Mesodermal cell (in vitro differentiated cells): Measurements from ENCODE around the gene TMC4.

ENCODE experiments used
- H3K27ac ChIP-seq: 2 replicates; pipeline ENCODE4 v1.7.0; 2013; ENCODE audit warnings: mild to moderate bottlenecking, low read depth, low read length, moderate library complexity; ENCODE audit not compliant: severe bottlenecking
- H3K36me3 ChIP-seq: 2 replicates; pipeline ENCODE4 v1.7.1; 2013; ENCODE audit warnings: mild to moderate bottlenecking, low read length, moderate library complexity; ENCODE audit not compliant: control insufficient read depth, insufficient read depth
- H3K4me1 ChIP-seq: one replicate; pipeline ENCODE4 v1.7.1; 2013; ENCODE audit warnings: mild to moderate bottlenecking, low read length; ENCODE audit not compliant: insufficient read depth, control insufficient read depth, poor library complexity, severe bottlenecking
- H3K4me3 ChIP-seq: 2 replicates; pipeline ENCODE4 v1.7.0; 2013; ENCODE audit warnings: low read length, control low read depth, mild to moderate bottlenecking; ENCODE audit not compliant: insufficient read depth, poor library complexity, severe bottlenecking; ENCODE audit errors: extremely low read depth
- H3K9me3 ChIP-seq: 2 replicates; pipeline ENCODE4 v1.7.1; 2013; ENCODE audit warnings: mild to moderate bottlenecking, low read length, moderate library complexity; ENCODE audit not compliant: control insufficient read depth
- WGBS, 2 experiments: methylation state at CpG; one replicate each; pipeline ENCODE4 v1.1.5; 2013; ENCODE audit warnings: missing lambda C conversion rate in 2 of 2; ENCODE audit not compliant: insufficient coverage in 2 of 2; 5-methylcytosine and 5-hydroxymethylcytosine counted together

The TMC4 gene

GRCh38 chr19:54162241-54162805, 10.6 kb downstream of the TMC4 start:
- 32 to 51% methylated on average over 13 to 24 of the region's 35 CpGs for WGBS, 2 experiments
- H3K4me3 ChIP-seq = peak overlapping the region; percentile 8
- H3K4me1 ChIP-seq = peaks cover 10% of the 10 kb centered on the region

GRCh38 chr19:54160854-54161253, 12.1 kb downstream of the TMC4 start:
- Histone ChIP-seq H3K36me3 (peaks cover 21% of the 10 kb centered on the region), H3K4me1 (peaks cover 10% of the 10 kb centered on the region), H3K27ac (peak overlapping the region; percentile 92), H3K9me3 (peaks cover 3% of the 10 kb centered on the region), H3K4me3 (peak overlapping the region; percentile 72)
- WGBS, 2 experiments = 65 to 72% methylated on average over 12 to 13 of the region's 13 CpGs

More at GRCh38 chr19:54162241-54162805, 10.6 kb downstream of the TMC4 start:
- Histone ChIP-seq H3K27ac (no peak overlapping the region), H3K9me3 (peaks cover 3% of the 10 kb centered on the region), H3K36me3 (peaks cover 8% of the 10 kb centered on the region)

- 2 to 6% methylated on average over 24 to 27 of the region's 28 CpGs for WGBS, 2 experiments
- H3K27ac ChIP-seq = peak overlapping the region; percentile 92
These were observed 12.7 kb downstream of the TMC4 start for GRCh38 chr19:54160182-54160811.

GRCh38 chr19:54159352-54160181, 13.4 kb downstream of the TMC4 start, which contains the start of gene LENG1:
LENG1 (minus strand) TSS chr19:54159721; CDS start chr19:54159695, 26 bp downstream.
- 0% methylated on average over 71 of the region's 72 CpGs for WGBS, 2 experiments
- H3K27ac ChIP-seq = peak within 1 kb of the TSS; percentile 96
- H3K4me3 ChIP-seq = peak within 1 kb of the TSS; percentile 72
- peaks cover 3% of the 10 kb centered on the region for H3K9me3 ChIP-seq
- H3K36me3 ChIP-seq = peaks cover 34% of the 10 kb centered on the region
- peaks cover 10% of the 10 kb centered on the region for H3K4me1 ChIP-seq

More at GRCh38 chr19:54160182-54160811, 12.7 kb downstream of the TMC4 start:
- Histone ChIP-seq H3K36me3 (peaks cover 27% of the 10 kb centered on the region), H3K4me3 (peak overlapping the region; percentile 72), H3K4me1 (peaks cover 10% of the 10 kb centered on the region), H3K9me3 (peaks cover 3% of the 10 kb centered on the region)

GRCh38 chr19:54158812-54159351, 14.1 kb downstream of the TMC4 start:
- Histone ChIP-seq H3K4me1 (peaks cover 10% of the 10 kb centered on the region), H3K36me3 (peaks cover 41% of the 10 kb centered on the region), H3K9me3 (peaks cover 3% of the 10 kb centered on the region), H3K4me3 (peak overlapping the region; percentile 72), H3K27ac (peak overlapping the region; percentile 96)
- WGBS, 2 experiments = 28 to 33% methylated on average over 9 to 17 of the region's 19 CpGs

GRCh38 chr19:54156953-54157352, 16.0 kb downstream of the TMC4 start:
- no peaks in the 10 kb centered on the region for H3K9me3 ChIP-seq
- WGBS, 2 experiments = 93 to 96% methylated on average over 3 of the region's 3 CpGs
- H3K36me3 ChIP-seq = peaks cover 60% of the 10 kb centered on the region
- H3K4me1 ChIP-seq = peaks cover 14% of the 10 kb centered on the region
- H3K4me3 ChIP-seq = no peak overlapping the region
- no peak overlapping the region for H3K27ac ChIP-seq

- Histone ChIP-seq H3K4me1 (peaks cover 14% of the 10 kb centered on the region), H3K4me3 (no peak overlapping the region), H3K36me3 (peaks cover 65% of the 10 kb centered on the region), H3K9me3 (no peaks in the 10 kb centered on the region), H3K27ac (no peak overlapping the region)
- WGBS, 2 experiments = 96% methylated on average over 7 to 9 of the region's 11 CpGs
These were observed 16.5 kb downstream of the TMC4 start for GRCh38 chr19:54156490-54156889.

GRCh38 chr19:54155694-54156093, 17.3 kb downstream of the TMC4 start:
- Histone ChIP-seq H3K27ac (no peak overlapping the region), H3K9me3 (no peaks in the 10 kb centered on the region), H3K36me3 (peaks cover 73% of the 10 kb centered on the region), H3K4me1 (peaks cover 14% of the 10 kb centered on the region), H3K4me3 (no peak overlapping the region)
- WGBS, 2 experiments = 95 to 100% methylated on average over 11 to 19 of the region's 19 CpGs

GRCh38 chr19:54154603-54155345, 18.2 kb downstream of the TMC4 start:
- H3K9me3 ChIP-seq = no peaks in the 10 kb centered on the region
- H3K4me3 ChIP-seq = no peak overlapping the region
- H3K36me3 ChIP-seq = peaks cover 82% of the 10 kb centered on the region
- H3K27ac ChIP-seq = no peak overlapping the region
- 96% methylated on average over 10 to 14 of the region's 18 CpGs for WGBS, 2 experiments
- H3K4me1 ChIP-seq = peaks cover 14% of the 10 kb centered on the region

- H3K4me1 ChIP-seq = peaks cover 13% of the 10 kb centered on the region
- H3K4me3 ChIP-seq = no peak overlapping the region
- no peaks in the 10 kb centered on the region for H3K9me3 ChIP-seq
- 85 to 92% methylated on average over 9 to 10 of the region's 10 CpGs for WGBS, 2 experiments
- peaks cover 91% of the 10 kb centered on the region for H3K36me3 ChIP-seq
- H3K27ac ChIP-seq = peak overlapping the region; percentile 45
These were observed 19.1 kb downstream of the TMC4 start for GRCh38 chr19:54153731-54154326.
